Effector CD4-positive, alpha-beta T cell (primary cell): ENCODE results near the gene GAK.

Source experiments
- DNase-seq: peaks from one replicate; pipeline ENCODE4 v3.0.0-alpha.2; 2020

Gene GAK

GRCh38 chr4:845836-846251 lies 86.3 kb downstream of the GAK start:
- DNase-seq, result no peak

- no peak for DNase-seq
These were observed 86.8 kb downstream of the GAK start for GRCh38 chr4:845233-845835.

GRCh38 chr4:844752-845232 lies 87.3 kb downstream of the GAK start:
- no peak for DNase-seq

GRCh38 chr4:839675-840443 lies 92.3 kb downstream of the GAK start:
- no peak for DNase-seq

- no peak for DNase-seq
These were observed 94.3 kb downstream of the GAK start for GRCh38 chr4:837772-838171.

GRCh38 chr4:836750-837301 lies 95.3 kb downstream of the GAK start:
- DNase-seq, result no peak

GRCh38 chr4:836003-836511 lies 96.1 kb downstream of the GAK start:
- DNase-seq, result no peak

GRCh38 chr4:835148-836002 lies 96.7 kb downstream of the GAK start:
- no peak for DNase-seq

GRCh38 chr4:834368-835147 lies 97.6 kb downstream of the GAK start:
- no peak for DNase-seq

- DNase-seq, result no peak
These were observed 98.3 kb downstream of the GAK start for GRCh38 chr4:833731-834367.

GRCh38 chr4:833156-833555 lies 99.0 kb downstream of the GAK start:
- DNase-seq, result no peak

- no peak for DNase-seq
These were observed 99.6 kb downstream of the GAK start for GRCh38 chr4:832536-832935.

- no peak for DNase-seq
These were observed 100.0 kb downstream of the GAK start for GRCh38 chr4:832108-832507.

GRCh38 chr4:831483-831805 lies 100.7 kb downstream of the GAK start:
- no peak for DNase-seq

- DNase-seq, result no peak
These were observed 101.3 kb downstream of the GAK start for GRCh38 chr4:830601-831482.

- DNase-seq, result no peak
These were observed 102.1 kb downstream of the GAK start for GRCh38 chr4:829761-830600.

GRCh38 chr4:829291-829690 lies 102.8 kb downstream of the GAK start:
- no peak for DNase-seq

- no peak for DNase-seq
These were observed 103.4 kb downstream of the GAK start for GRCh38 chr4:828641-829271.
